Activated B cell treated with CpG ODN at 0.5 μM for 24 hours (primary cell): Measurements from ENCODE around the gene GORASP2. TPM values are rescaled to one million over a fixed set of nuclear protein-coding genes. Genes with fewer than 3 reads are reported as not detected.

Experiments used
- ATAC-seq: fragments of 200-7000 bp; cut with Tn5 transposase; one replicate; pipeline ENCODE4 v1.10.0; 2021; ENCODE audit warnings: low read depth, mild to moderate bottlenecking, moderate library complexity
- CTCF ChIA-PET: fragments of 350-600 bp; sonication (Branson Sonifier 250); formaldehyde crosslinking; loops from one replicate; lab custom pipeline; 2021; ENCODE audit warnings: antibody characterized with exemption; lab: Charles Lee
- POLR2A ChIA-PET: fragments of 350-600 bp; sonication (Branson Sonifier 250); formaldehyde crosslinking; loops from one replicate; lab custom pipeline; 2021; ENCODE audit warnings: antibody characterized with exemption; lab: Charles Lee
- DNase-seq: peaks from one replicate; pipeline ENCODE4 v3.0.0; 2022
- H3K27ac Mint-ChIP-seq: one replicate; pipeline ENCODE4 v1.8.0; 2020; ENCODE audit warnings: mixed read lengths
- H3K27me3 Mint-ChIP-seq: one replicate; pipeline ENCODE4 v1.8.0; 2021; ENCODE audit warnings: mixed read lengths
- H3K36me3 Mint-ChIP-seq: one replicate; pipeline ENCODE4 v1.8.0; 2021; ENCODE audit warnings: low read depth, mixed read lengths
- H3K4me1 Mint-ChIP-seq: one replicate; pipeline ENCODE4 v1.8.0; 2021; ENCODE audit warnings: mixed read lengths
- H3K4me3 Mint-ChIP-seq: one replicate; pipeline ENCODE4 v1.8.0; 2020; ENCODE audit warnings: mild to moderate bottlenecking, mixed read lengths
- H3K9me3 Mint-ChIP-seq: one replicate; pipeline ENCODE4 v1.8.0; 2020; ENCODE audit warnings: mixed read lengths
- intact Hi-C: fragments of 100-400 bp; cut with micrococcal nuclease; formaldehyde crosslinking; loops from one replicate; pipeline ENCODE4 v1.15.1; 2024
- total RNA-seq: library from RNA; stranded (reverse); gene quantifications from 2 replicates; pipeline ENCODE4 v1.2.3, GENCODE V29; 2022
- TF ChIP-seq, protein P1 (sequence below): fragments of 200-600 bp; IDR thresholded peaks from one replicate; pipeline ENCODE4 v1.8.0; 2022; ENCODE audit warnings: antibody characterized with exemption, mild to moderate bottlenecking

The GORASP2 gene
- total RNA-seq, 1 donor from 2014 or later: 60.7 TPM

DNA sequence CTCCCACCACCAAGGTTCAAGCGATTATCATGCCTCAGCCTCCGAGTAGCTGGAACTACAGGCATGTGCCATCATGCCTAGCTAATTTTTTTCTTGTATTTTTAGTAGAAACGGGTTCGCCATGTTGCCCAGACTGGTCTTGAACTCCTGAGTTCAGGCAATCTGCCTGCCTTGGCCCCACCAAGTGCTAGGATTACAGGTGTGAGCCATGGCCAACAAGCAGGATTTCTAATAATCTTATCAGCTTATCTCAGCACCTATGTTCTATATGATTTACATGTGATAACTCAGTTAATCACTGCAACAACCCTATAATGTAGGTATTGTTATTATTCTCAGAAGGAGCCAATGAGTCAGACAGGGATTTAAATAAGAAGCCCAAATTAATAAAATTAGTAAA, 80.3 kb downstream of the GORASP2 start:
- TF ChIP-seq, protein P1, sequence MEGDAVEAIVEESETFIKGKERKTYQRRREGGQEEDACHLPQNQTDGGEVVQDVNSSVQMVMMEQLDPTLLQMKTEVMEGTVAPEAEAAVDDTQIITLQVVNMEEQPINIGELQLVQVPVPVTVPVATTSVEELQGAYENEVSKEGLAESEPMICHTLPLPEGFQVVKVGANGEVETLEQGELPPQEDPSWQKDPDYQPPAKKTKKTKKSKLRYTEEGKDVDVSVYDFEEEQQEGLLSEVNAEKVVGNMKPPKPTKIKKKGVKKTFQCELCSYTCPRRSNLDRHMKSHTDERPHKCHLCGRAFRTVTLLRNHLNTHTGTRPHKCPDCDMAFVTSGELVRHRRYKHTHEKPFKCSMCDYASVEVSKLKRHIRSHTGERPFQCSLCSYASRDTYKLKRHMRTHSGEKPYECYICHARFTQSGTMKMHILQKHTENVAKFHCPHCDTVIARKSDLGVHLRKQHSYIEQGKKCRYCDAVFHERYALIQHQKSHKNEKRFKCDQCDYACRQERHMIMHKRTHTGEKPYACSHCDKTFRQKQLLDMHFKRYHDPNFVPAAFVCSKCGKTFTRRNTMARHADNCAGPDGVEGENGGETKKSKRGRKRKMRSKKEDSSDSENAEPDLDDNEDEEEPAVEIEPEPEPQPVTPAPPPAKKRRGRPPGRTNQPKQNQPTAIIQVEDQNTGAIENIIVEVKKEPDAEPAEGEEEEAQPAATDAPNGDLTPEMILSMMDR: no peak

DNA sequence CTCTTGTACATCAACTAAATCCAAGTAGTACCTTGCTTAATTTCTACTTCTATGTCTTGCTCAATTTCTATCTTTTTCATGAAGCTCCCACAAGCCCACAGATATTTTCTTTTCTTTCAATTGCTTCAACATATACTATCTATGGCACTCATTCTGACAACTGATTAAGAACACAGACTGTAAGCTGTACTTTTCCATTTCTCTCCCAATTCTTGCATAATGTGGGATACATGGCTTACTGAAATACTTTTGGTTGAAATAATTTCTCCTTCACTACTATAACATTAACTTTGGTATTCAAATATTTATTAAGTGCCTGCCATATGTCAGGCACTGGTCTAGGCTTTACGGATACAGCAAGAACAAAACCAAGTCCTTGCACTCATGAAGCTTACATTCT, 84.8 kb downstream of the GORASP2 start:
- ATAC-seq (no peak), DNase-seq (no peak)
- TF ChIP-seq, protein P1: no peak
- no peaks in the 10 kb centered on the region for H3K4me1 Mint-ChIP-seq
- POLR2A ChIA-PET: interaction anchor here (0.7 kb wide), 1 partner anchor 183 kb away, joined by 7 read pairs; no protein-coding TSS in a partner anchor
- H3K27me3 Mint-ChIP-seq: no peaks in the 10 kb centered on the region
- H3K27ac Mint-ChIP-seq: no peak overlapping the region
- peaks cover 57% of the 10 kb centered on the region for H3K36me3 Mint-ChIP-seq
- intact Hi-C loops: no loop called here
- no peaks in the 10 kb centered on the region for H3K9me3 Mint-ChIP-seq
- CTCF ChIA-PET: no interaction called here
- H3K4me3 Mint-ChIP-seq: no peak overlapping the region

More for the DNA sequence above, 80.3 kb downstream of the GORASP2 start:
- Mint-ChIP-seq H3K9me3 (no peaks in the 10 kb centered on the region), H3K4me1 (no peaks in the 10 kb centered on the region), H3K4me3 (no peak overlapping the region), H3K36me3 (peaks cover 77% of the 10 kb centered on the region), H3K27ac (no peak overlapping the region), H3K27me3 (no peaks in the 10 kb centered on the region)
- intact Hi-C loops: no loop called here
- ChIA-PET CTCF (interaction anchor here (1.4 kb wide), 1 partner anchor 77 kb away, joined by 3 read pairs; no protein-coding TSS in a partner anchor), POLR2A (no interaction called here)
- DNase-seq: no peak
- ATAC-seq: no peak

DNA sequence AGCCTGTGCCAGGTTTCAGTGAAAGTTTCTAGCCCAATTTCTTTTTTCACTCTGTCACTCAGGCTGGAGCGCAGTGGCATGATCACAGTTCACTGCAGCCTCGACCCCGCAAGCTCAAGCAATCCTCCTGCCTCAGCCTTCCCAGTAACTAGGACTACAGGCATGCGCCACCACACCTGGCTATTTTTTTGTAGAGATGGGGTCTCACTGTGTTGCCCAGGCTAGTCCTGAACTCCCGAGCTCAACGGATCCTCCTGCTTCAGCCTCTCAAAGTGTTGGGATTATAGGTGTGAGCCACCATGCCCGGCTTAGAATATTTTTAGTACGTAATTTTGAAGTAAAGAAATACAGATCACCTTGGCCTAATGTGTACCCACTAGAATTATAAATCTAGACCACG, 87.1 kb downstream of the GORASP2 start:
- Mint-ChIP-seq H3K27ac (no peak overlapping the region), H3K4me1 (no peaks in the 10 kb centered on the region), H3K36me3 (peaks cover 47% of the 10 kb centered on the region), H3K4me3 (no peak overlapping the region), H3K27me3 (no peaks in the 10 kb centered on the region), H3K9me3 (no peaks in the 10 kb centered on the region)
- ChIA-PET POLR2A (no interaction called here), CTCF (interaction anchor here (0.6 kb wide), 1 partner anchor 26 kb away, joined by 3 read pairs; no protein-coding TSS in a partner anchor)
- TF ChIP-seq, protein P1: no peak
- intact Hi-C loops: no loop called here
- no peak for DNase-seq
- ATAC-seq: no peak

Other genes starting within 250 kb of the GORASP2 start
- gene SP5, start 213.9 kb upstream of the GORASP2 start, total RNA-seq: not detected in 2 replicates
- not detected in 2 replicates for gene ERICH2, start 158.9 kb upstream of the GORASP2 start, total RNA-seq
- gene GAD1, start 112.4 kb upstream of the GORASP2 start, total RNA-seq: not detected in 2 replicates
- gene TLK1, start 231.6 kb downstream of the GORASP2 start, total RNA-seq: 123 and 125 TPM in 2 replicates